Activated CD4-positive, CD25-positive, alpha-beta regulatory T cell treated with anti-CD3 and anti-CD28 coated beads, Interleukin-2, amount 50 U/mL, for 72 hours (primary cell): ENCODE measurements around the gene KRT35.
"Not testable (repeated sequence)": the region's sequence is repeated elsewhere in the genome, so short reads cannot be mapped to it uniquely, and the experiment has no call there.

ENCODE experiments used
- DNase-seq: peaks from one replicate; pipeline ENCODE4 v3.0.0; 2021

KRT35 gene

DNA sequence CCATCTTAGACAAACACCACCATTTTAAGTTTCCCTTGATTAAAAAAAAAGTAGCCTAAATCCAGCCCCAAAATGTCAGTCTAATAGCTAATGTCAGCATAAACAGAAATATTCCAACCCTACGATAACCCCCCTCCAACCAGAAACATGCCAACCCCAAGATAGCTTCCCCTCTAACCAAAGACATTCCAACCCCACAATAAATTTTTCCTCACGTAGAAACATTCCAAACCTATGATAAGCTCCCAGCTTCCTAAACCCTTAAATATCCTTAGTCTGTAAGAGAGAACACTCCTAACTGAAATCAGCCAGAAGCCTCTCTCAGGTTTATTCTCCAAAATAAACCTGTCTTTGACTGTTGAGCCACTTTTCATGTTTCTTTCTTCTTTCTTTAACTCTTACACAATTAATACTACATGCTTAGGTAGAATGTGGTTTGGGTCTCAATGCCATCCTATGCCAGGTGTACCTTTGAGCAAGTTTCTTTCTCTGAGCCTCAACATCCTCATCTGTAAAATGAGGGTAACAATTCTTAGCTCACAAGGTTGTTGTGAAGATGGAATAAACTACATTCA is 29.7 kb downstream of the KRT35 start:
- no peak for DNase-seq

DNA sequence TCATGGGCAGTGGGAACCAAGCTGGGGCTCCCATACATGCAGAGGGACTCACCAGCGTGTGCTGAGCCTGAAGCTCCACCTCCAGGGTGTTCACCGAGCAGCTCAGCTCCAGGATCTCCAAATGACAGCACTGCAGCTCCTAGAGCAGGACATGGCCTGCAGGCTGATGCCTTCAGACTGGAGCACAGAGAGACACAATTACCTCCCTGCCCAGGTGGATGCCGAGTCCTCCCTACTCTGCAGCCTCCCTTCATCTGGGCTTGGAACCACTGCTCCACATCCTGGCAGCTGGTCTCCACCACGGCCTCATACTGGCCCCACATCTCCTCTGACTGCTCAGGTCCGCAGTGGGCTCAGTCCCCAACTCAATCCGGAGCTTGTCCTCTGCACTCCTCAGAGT is 31.9 kb downstream of the KRT35 start:
- DNase-seq = no peak

DNA sequence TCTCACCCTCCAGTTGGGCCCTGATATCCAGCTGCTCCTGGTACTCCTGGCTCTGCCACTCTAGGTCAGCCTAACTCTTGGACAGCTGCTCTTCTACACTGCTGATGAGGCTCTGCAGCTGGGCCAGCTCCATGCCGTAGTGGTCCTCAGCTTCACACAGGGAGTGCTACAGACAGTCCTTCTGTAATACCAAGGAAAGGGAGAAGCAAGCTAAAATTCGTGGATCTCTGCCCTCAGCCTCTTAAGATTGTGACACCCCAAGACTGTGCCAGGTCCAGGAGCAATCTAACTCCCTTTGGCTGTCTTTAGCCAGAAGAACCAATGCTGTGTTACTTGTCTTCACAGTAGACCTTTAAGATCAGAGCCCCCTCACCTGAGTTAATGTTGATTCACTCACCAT is 32.4 kb downstream of the KRT35 start:
- no peak for DNase-seq

DNA sequence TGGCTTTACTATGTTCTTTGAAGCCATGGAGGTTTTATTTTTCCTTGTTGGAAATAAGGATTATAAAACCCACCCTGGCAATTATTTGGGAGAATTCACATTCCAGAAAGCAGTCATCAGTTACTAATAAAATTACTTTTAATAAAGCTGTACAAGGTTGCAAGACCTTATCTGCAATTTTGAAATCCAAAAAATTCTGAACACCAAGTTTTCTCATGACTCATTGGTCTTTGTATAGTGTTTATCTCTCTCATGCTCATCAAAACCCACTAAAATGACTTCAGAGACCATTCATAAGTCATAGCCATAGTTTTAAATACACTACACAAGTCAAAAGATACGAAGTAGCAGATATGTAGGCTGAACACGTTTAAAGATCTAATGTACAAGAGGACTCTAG is 34.1 kb downstream of the KRT35 start:
- DNase-seq = no peak

DNA sequence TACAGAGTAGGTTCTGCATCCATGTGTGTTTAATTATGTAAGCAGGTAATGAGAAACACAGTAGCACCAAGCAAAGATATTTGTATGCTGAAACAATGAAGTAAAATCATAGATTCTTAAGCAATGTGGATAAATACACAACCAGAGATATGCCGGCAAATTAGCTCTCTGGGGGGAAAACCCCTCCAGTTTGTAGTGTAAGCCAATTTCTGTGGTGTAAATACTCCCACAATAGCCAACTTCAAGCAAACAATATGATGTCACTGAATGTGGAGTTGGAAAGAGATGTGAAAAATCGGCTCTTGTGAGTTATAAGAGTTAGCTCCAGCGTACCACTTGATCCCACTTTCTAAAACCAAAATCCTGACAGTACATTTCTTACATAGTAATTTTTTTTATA is 36.3 kb downstream of the KRT35 start:
- no peak for DNase-seq

DNA sequence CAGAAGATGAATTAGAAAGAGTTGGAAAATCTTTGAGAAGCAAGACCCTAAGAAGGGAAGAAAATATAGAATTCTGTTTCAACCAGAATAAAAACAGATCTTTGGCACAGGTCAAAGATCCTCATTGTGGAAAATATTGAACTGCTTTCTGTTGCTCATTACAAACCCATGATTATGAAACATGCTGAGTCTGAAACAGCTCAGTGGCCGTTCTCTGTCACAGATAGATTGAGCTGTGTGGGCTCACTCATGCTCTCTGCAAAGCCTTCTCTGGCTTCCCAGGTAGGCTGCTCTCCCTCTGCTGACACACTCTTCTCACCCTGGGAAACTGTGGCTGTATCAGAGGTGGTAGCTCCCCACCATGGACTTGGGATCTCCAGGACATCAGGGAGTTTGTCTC is 36.8 kb downstream of the KRT35 start:
- DNase-seq = no peak

DNA sequence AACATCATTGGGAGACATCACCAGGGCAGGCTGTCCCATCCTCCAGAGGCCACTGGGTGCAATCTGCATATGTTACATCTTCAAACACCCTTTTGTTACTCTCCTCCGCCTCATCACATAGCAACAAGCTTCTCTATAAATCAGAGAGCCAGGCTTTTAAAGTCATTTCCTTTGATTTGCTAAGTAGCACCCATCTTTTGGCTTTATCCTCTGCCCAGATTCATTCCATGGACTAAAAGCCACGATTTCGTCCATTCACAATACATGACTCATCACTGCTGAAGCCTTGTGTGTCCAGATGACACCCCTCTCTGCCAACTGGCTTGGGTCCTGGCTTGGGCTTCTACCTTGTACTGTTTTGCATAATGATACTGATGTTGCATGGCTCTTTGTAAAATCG is 38.2 kb downstream of the KRT35 start:
- no peak for DNase-seq

DNA sequence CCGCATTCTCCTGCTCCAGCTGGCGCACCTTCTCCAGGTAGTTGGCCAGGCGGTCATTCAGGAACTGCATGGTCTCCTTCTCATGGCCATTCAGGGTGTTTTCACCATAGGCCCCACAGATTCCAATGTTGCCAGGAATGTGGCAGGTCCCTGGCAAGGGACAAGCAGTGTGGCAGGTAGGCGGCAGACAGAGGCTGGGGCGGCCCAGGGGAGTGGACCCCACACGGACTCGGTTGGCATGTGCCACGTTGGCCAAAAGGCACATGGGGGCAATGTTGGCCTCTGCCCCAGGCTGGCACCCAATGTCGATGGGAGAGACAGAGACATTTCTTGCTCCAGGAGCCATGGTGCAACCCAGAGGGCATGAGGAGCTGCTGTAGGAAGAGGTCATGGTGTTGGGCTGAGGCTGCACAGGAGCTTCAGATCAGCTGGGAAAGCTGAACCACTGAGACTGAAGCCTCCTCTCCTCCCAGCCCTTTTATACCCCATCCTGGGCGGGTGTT is 40.4 kb downstream of the KRT35 start, which contains the start of gene KRT38:
TSS of gene KRT38 (minus strand) at position 453 of the 503 bp plus-strand sequence. CDS start at position 391, 62 bp downstream.
- DNase-seq = no peak

DNA sequence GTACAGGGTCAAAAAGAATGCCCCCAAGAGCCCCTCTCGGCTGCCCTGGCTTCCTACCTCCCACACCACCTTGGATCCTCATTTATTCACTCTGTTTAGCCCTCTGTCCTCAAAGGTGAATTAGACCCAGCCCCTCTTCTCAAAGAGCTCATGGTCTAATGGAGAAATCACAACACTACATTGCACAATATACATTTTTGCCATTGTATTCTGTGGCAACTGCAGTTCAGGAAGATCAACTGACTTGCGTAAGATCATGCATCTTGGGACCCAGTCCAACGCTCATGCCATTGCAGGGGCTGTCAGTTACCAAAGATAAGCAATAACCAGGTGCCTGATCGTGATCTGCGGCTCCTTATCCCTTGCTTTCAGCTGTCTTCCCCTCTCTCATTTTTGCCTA is 41.6 kb downstream of the KRT35 start:
- no peak for DNase-seq

DNA sequence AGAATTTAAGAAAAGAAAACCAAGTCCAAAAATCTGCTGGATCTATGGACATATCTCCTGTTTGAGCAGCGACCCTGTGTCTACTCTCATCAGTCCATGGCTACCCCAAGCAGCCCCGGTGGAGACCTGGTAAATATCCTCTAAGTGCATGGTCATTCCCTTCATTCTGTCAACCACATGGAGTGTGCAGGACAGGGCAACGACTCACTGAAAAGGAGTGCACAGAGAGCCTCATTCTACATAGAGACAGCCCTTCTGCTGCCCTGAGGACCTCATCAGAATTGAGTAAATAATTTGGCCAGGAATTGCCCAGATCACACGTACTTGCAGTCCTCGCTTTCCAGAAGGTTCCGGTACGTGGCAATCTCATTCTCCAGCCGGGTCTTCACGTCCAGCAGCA is 43.2 kb downstream of the KRT35 start:
- no peak for DNase-seq

DNA sequence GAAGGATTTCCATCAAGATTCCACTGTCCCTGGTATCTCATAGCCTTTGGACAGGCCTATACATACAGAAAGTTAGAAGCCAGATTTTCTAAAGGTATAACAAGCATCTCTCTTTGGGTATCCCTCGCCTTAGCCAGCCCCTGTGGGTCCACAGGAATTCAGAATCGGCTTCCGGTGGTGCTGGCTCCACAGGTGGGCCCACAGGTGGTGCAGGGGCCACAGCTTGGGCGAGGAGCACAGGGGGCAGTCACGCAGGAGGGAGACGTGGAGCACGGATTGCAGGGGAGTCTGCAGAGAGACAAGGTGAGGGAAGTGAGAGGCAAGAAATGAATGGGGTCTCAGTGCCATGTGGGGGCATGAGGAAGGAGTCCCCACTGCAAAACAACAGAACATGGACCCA is 43.7 kb downstream of the KRT35 start:
- no peak for DNase-seq

DNA sequence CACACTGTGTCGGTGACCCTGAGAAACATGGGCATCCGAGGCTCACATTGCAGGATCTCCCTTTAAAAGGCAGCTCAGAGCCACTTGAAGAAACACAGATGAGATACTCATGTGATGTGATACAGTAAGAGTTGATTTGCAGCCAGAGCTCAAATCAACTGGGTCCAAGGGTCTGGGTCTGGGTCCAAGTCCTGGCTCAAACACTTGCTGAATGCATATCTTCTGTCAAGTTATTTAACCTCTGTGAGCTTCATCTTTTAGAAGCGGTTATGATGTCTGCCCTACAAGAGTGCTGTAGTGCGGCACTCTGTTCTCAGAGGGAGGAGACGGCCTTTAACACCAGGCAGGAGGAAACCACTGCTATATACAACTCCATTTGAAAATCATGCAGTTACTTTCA is 46.5 kb downstream of the KRT35 start:
- no peak for DNase-seq

DNA sequence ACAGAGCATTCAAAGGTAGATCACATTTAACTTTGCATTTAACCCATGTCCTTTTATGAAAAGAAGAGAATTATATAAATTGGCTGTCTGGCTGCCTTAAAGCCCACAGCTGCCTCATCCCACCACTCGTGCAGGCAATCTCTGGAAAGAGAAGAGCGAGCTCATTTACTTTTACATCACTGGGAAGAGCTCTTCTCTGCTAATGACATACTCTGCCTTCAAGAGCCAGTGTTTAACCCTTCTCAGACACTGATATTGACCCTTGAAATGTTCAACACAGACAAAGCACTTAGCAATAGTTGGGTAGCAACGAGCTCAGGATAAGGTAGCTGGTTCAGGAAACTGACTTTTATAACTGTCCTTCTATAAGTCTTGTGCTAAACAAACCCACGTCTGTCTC is 46.9 kb downstream of the KRT35 start:
- no peak for DNase-seq

DNA sequence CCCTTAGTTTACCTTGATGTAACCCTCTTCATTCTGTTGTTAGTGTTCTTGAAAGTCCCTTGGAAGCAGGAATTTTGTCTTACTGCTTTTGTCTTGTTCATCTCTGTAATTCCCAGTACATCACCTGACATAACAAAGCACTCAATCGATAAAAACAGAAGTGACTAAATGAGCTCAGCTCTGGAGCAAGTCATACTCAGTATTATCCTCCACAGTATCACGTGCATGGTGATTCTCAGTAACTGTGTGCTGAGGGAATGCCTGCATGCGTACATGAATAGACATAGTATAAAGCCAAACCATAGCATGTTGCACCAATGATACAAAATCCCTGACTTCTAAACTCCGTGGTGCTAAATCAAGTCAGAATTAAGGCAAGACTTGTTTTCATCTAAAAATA is 47.4 kb downstream of the KRT35 start:
- no peak for DNase-seq

DNA sequence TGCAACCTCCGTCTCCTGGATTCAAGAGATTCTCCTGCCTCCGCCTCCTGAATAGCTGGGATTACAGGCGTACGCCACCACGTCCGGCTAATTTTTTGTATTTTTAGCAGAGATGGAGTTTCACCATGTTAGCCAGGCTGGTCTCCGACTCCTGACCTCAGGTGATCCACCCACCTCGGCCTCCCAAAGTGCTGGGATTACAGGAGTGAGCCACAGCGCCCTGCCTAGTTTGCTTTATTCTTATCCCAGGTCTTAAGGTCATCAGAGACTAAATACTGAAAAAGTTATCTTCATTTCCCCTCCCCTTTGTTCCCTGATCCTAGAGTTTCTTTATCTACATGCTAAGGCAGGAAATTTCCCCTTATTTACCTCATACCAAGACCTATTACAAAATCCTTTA is 50.6 kb downstream of the KRT35 start:
- not testable (repeated sequence) for DNase-seq

DNA sequence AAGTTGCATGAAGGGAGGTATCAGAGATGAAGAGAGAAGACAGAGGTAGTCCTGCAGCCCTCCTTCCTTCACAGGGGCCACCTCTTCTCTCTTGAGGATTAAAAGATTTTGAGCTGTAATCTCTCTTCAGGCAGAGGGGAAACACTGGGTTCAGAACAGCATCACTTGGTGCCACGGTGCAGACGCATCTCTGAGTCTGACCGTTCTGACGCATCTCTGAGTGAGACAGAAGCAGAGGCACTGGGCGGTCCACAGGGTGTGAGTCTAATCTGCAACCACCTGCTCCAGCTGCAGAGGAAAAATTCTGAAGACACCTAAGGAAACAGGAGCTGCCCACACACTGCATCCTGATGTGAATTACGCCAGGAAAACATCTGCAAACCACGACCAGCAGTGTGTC is 51.3 kb downstream of the KRT35 start:
- no peak for DNase-seq

DNA sequence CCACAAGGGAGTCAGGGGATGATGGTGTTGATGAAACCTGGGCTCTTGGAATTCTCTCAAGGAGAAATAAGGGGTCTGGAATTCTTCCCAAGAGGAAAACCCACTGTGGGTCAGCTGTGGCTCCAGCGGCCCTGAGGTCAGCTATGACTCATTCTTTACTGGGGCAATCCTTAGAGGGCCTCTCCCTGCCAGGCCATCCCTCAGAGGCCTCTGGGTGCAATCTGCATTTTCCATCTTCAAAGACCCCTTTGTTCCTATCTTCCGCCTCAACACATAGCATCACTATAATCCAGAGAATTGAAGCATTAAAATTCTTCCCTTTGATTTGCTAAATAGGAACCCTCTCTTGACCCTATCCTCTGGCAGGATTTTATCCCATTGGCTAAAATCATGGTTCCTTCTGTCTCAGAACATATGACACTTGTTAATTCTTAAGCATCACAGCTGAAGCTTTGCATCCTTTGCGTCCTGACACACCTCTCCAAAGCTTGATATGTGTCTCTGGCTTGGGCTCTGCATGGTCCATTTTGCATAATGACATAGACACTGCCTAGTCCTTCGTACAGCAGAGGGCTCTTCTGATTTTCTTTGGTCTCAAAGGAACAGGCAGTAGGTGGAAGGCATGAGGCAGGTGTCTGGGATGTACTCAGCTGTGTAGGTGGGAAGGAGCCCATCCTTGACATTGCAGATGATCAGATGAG is 52.2 kb downstream of the KRT35 start:
- no peak for DNase-seq
